GM12878 (cell line): ENCODE measurements around the gene GRK7. TPM values are rescaled to one million over a fixed set of nuclear protein-coding genes. Genes with fewer than 3 reads are reported as not detected.
"Not testable (repeated sequence)": the region's sequence is repeated elsewhere in the genome, so short reads cannot be mapped to it uniquely, and the experiment has no call there.

Experiments
- ATAC-seq: fragments of 200-7000 bp; cut with Tn5 transposase; 3 replicates; pipeline ENCODE4 v1.9.1; 2020; ENCODE audit warnings: mild to moderate bottlenecking, moderate library complexity
- BruUV-seq: library from RNA; stranded (reverse); fragments of 400-500 nt; replicated peaks from 2 replicates; lab custom pipeline; 2021; lab: Mats Ljungman, UMichigan
- CTCF ChIA-PET: fragments of 300-600 bp; sonication (Branson Sonifier 250); formaldehyde crosslinking; extraction: SDS; loops from one replicate; lab custom pipeline; 2021; ENCODE audit warnings: inconsistent platforms; lab: Yijun Ruan, JAX
- POLR2A ChIA-PET: fragments of 350-600 bp; formaldehyde crosslinking; extraction: SDS; loops from one replicate; lab custom pipeline; 2021; ENCODE audit warnings: inconsistent platforms; lab: Charles Lee
- RAD21 ChIA-PET: fragments of 300-600 bp; sonication (Branson Sonifier 250); formaldehyde crosslinking; loops from one replicate; lab custom pipeline; 2023; ENCODE audit warnings: antibody characterized with exemption; ENCODE audit not compliant: unreplicated experiment; lab: Charles Lee
- SMC1A ChIA-PET: fragments of 300-600 bp; sonication (Branson Sonifier 250); formaldehyde crosslinking; loops from one replicate; lab custom pipeline; 2023; ENCODE audit not compliant: unreplicated experiment, uncharacterized antibody; lab: Charles Lee
- DNase-seq: peaks from one replicate; pipeline ENCODE4 v3.0.0-alpha.2; 2011; ENCODE audit warnings: low read depth, low spot score
- FAIRE-seq: peaks from 3 replicates; lab custom pipeline; 2011; peaks lifted over from hg19 to GRCh38; lab: Jason Lieb, UNC
- H2AFZ ChIP-seq: 2 replicates; pipeline ENCODE4 v1.6.0; 2011; ENCODE audit warnings: low read depth, low read length, control low read depth; ENCODE audit not compliant: control insufficient read depth
- H3K27ac ChIP-seq: 2 replicates; pipeline ENCODE4 v1.5.1; 2011; ENCODE audit warnings: control low read depth; ENCODE audit not compliant: control insufficient read depth, insufficient read depth
- H3K27me3 ChIP-seq, 2 experiments: replicated peaks in 1 of 2; 2 replicates each; pipeline versions ENCODE4 v1.6.0 to v1.6.1; 2011; ENCODE audit warnings: low read length in 1 of 2; ENCODE audit not compliant: control insufficient read depth in 2 of 2, insufficient read depth in 2 of 2
- H3K36me3 ChIP-seq, 2 experiments: 2 replicates each; pipeline ENCODE4 v1.5.1; 2011; ENCODE audit warnings: low read length in 1 of 2; ENCODE audit not compliant: control insufficient read depth in 2 of 2, insufficient read depth in 2 of 2
- H3K4me1 ChIP-seq: 2 replicates; pipeline ENCODE4 v1.6.1; 2011; ENCODE audit warnings: mild to moderate bottlenecking, low read length, moderate library complexity, mixed read lengths; ENCODE audit not compliant: control insufficient read depth, insufficient read depth
- H3K4me2 ChIP-seq: 2 replicates; pipeline ENCODE4 v1.6.0; 2011; ENCODE audit warnings: control low read depth; ENCODE audit not compliant: control insufficient read depth, insufficient read depth
- H3K4me3 ChIP-seq: fragments of 200-600 bp; sonication (generic); 2 replicates; pipeline ENCODE4 v1.5.1; 2016
- H3K79me2 ChIP-seq: 2 replicates; pipeline ENCODE4 v1.6.0; 2011; ENCODE audit warnings: low read length; ENCODE audit not compliant: control insufficient read depth, insufficient read depth
- H3K9ac ChIP-seq: 2 replicates; pipeline ENCODE4 v1.8.0; 2011; ENCODE audit warnings: low read length, control low read depth, mixed read lengths; ENCODE audit not compliant: control insufficient read depth, insufficient read depth
- H3K9me3 ChIP-seq: replicated peaks from 3 replicates; pipeline ENCODE4 v1.5.1; 2011; ENCODE audit warnings: mild to moderate bottlenecking, low read length; ENCODE audit not compliant: control insufficient read depth, insufficient read depth
- H4K20me1 ChIP-seq: 2 replicates; pipeline ENCODE4 v1.6.0; 2011; ENCODE audit not compliant: control insufficient read depth, insufficient read depth
- DPF2 ChIP-seq: fragments of 450-650 bp; IDR thresholded peaks from 2 replicates; pipeline ENCODE4 v1.6.1; 2017; ENCODE audit warnings: mild to moderate bottlenecking
- PAX5 ChIP-seq: IDR thresholded peaks from 2 replicates; pipeline ENCODE4 v1.6.1; 2011; ENCODE audit warnings: low read depth, low read length, borderline replicate concordance
- PAX8 ChIP-seq: fragments of 450-650 bp; IDR thresholded peaks from 2 replicates; pipeline ENCODE4 v1.6.1; 2017; ENCODE audit warnings: mild to moderate bottlenecking, moderate library complexity
- PML ChIP-seq: IDR thresholded peaks from 2 replicates; pipeline ENCODE4 v1.6.1; 2012; ENCODE audit warnings: low read length, inconsistent platforms
- SIN3A ChIP-seq: IDR thresholded peaks from 2 replicates; pipeline ENCODE4 v1.6.1; 2012; ENCODE audit warnings: low read depth, low read length, improper control_type of control experiment
- WGBS: methylation state at CpG from one replicate; pipeline ENCODE4 v1.1.6; 2016; ENCODE audit warnings: low lambda C conversion rate; ENCODE audit not compliant: insufficient replicate concordance, insufficient coverage; ENCODE audit errors: missing lambda C conversion rate; 5-methylcytosine and 5-hydroxymethylcytosine counted together
- in situ Hi-C: fragments of 300-500 bp; cut with MboI; formaldehyde crosslinking; loops from 9 replicates; pipeline ENCODE4 v1.14.3; 2018; ENCODE audit warnings: mixed read lengths
- intact Hi-C: fragments of 100-400 bp; cut with micrococcal nuclease; formaldehyde crosslinking; loops from one replicate; pipeline ENCODE4 v1.14.2; 2022; ENCODE audit not compliant: unreplicated experiment
- polyA plus RNA-seq, 11 experiments: library from polyadenylated mRNA; depleted of rRNA in 4 of 11; unstranded in 6 of 11; stranded (reverse) in 5 of 11; fragments of >200 nt; fragmentation: Nextera tagmentation in 4 of 11; fragmentation: Illumina TruSeq in 1 of 11; extraction: Ambion mirVana in 4 of 11; extraction: Trizol in 1 of 11; gene quantifications; 1 replicate in 1 of 11; 2 replicates in 10 of 11; pipeline versions ENCODE4 v1.2.1 to v1.2.3, GENCODE V29; 2011 to 2016; ENCODE audit warnings: inconsistent platforms in 2 of 11, missing spikeins in 2 of 11, low read depth in 1 of 11
- total RNA-seq, 4 experiments: library from RNA; depleted of rRNA in 3 of 4; stranded (reverse); fragments of >200 nt in 3 of 4; fragmentation: Illumina TruSeq in 1 of 4; extraction: Trizol in 1 of 4; gene quantifications; 2 replicates each; pipeline versions ENCODE4 v1.2.1 to v1.2.3, GENCODE V29; 2013 to 2021
- TF ChIP-seq, protein P1 (sequence below): fragments of 450-650 bp; IDR thresholded peaks from 2 replicates; pipeline ENCODE4 v1.6.1; 2016; ENCODE audit warnings: mild to moderate bottlenecking
- TF ChIP-seq, protein P2 (sequence below): IDR thresholded peaks from 2 replicates; pipeline ENCODE4 v1.6.1; 2011; ENCODE audit warnings: mild to moderate bottlenecking, low read depth, low read length, moderate library complexity; ENCODE audit not compliant: insufficient replicate concordance
- TF ChIP-seq, protein P3 (sequence below): IDR thresholded peaks from 2 replicates; pipeline ENCODE4 v1.6.1; 2011; ENCODE audit warnings: low read depth, mild to moderate bottlenecking, low read length, moderate library complexity, borderline replicate concordance; ENCODE audit errors: extremely low read depth

GRK7 gene
- total and polyA plus RNA-seq, 10 of the 15 experiments (the other 5 are each of a cell fraction or from before 2014, with no cell fraction given), result not detected

DNA sequence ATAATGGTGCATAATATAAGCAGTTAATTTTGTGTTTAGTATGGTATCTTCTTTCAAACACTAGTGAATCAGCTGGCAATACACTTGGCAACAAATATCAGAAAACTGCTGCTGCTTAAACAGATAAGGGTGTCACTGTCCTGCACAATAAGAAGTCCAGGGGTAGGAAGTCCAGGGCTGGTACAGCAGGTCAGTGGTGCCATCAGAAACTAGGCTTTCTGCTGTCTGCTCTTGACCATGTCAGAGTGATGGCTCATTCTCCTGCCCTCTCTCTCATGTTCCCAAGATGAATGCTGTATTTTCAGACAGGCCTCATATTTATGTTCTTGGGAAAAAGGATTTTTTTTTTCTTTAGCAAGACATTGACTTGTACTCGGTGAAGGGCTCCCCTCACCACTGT is 9.2 kb upstream of the GRK7 start (continued):
- TF ChIP-seq PAX5 (no peak), PML (no peak), DPF2 (no peak), PAX8 (no peak), SIN3A (no peak)
- TF ChIP-seq, protein P1, sequence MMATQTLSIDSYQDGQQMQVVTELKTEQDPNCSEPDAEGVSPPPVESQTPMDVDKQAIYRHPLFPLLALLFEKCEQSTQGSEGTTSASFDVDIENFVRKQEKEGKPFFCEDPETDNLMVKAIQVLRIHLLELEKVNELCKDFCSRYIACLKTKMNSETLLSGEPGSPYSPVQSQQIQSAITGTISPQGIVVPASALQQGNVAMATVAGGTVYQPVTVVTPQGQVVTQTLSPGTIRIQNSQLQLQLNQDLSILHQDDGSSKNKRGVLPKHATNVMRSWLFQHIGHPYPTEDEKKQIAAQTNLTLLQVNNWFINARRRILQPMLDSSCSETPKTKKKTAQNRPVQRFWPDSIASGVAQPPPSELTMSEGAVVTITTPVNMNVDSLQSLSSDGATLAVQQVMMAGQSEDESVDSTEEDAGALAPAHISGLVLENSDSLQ, result no peak
- TF ChIP-seq, protein P2, sequence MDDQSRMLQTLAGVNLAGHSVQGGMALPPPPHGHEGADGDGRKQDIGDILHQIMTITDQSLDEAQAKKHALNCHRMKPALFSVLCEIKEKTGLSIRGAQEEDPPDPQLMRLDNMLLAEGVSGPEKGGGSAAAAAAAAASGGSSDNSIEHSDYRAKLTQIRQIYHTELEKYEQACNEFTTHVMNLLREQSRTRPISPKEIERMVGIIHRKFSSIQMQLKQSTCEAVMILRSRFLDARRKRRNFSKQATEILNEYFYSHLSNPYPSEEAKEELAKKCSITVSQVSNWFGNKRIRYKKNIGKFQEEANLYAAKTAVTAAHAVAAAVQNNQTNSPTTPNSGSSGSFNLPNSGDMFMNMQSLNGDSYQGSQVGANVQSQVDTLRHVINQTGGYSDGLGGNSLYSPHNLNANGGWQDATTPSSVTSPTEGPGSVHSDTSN, result no peak
- TF ChIP-seq, protein P3, sequence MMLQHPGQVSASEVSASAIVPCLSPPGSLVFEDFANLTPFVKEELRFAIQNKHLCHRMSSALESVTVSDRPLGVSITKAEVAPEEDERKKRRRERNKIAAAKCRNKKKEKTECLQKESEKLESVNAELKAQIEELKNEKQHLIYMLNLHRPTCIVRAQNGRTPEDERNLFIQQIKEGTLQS, result no peak

DNA sequence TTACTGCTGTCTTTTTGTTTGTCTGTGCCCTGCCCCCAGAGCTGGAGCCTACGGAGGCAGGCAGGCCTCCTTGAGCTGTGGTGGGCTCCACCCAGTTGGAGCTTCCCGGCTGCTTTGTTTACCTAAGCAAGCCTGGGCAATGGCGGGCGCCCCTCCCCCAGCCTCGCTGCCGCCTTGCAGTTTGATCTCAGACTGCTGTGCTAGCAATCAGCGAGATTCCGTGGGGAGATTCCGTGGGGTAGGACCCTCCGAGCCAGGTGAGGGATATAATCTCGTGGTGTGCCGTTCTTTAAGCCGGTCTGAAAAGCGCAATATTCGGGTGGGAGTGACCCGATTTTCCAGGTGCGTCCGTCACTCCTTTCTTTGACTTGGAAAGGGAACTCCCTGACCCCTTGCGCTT is 656 bp upstream of the GRK7 start:
- H3K27ac ChIP-seq, H3K4me2 ChIP-seq, H3K4me3 ChIP-seq, H4K20me1 ChIP-seq, H3K79me2 ChIP-seq, intact Hi-C loops, in situ Hi-C loops, DNase-seq, H3K36me3 ChIP-seq, FAIRE-seq, H3K9me3 ChIP-seq, H3K9ac ChIP-seq, BruUV-seq, H2AFZ ChIP-seq, POLR2A ChIA-PET, H3K4me1 ChIP-seq, RAD21 ChIA-PET, CTCF ChIA-PET, H3K27me3 ChIP-seq, ATAC-seq: not testable (repeated sequence)
- 76% methylated on average over 12 of the region's 19 CpGs for WGBS
- SMC1A ChIA-PET, result interaction anchor here (0.9 kb wide), 1 partner anchor 11 kb away, joined by 3 read pairs; no protein-coding TSS in a partner anchor
